GM21825 (cell line): Measurements from ENCODE around the gene PUDP.
"Not testable (repeated sequence)": the region's sequence is repeated elsewhere in the genome, so short reads cannot be mapped to it uniquely, and the experiment has no call there.

ENCODE experiments used
- ATAC-seq: cut with Tn5 transposase; IDR thresholded peaks from one replicate; pipeline ENCODE4 v1.9.1; 2021; ENCODE audit warnings: mild to moderate bottlenecking, moderate library complexity; ENCODE audit not compliant: unreplicated experiment

PUDP gene

DNA sequence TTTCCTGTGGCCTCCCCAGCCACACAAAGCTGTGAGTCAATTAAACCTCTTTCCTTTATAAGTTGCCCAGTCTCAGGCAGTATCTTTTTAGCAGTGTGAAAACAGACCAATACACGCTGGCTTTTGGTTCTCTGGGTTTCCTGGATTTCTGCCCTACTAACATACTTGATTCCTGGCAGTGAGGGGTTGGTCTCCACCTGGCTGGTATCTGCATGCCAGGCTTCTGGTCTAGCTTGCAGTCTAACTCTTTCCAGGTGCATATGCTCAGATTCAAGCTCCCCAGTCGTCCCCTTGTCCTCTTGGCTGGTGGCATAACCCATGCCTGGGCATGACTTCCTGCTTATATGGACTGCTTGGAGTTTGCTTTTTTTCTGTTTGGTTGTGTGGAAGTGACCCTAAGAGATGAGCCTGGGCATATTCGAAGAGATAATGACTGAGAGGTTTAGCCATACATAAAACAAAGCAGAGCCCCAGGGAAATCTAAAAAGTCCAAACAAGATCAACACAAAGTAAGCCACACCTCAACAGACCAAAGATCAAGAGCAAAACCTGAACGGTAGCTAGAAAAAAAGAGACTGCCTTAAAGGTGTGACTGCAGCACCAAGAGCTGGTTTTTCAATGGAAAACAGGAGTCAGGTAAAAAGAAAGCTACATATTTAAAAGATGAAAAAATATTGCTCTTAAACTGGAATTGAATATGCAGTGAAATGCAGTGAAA is 102.6 kb downstream of the PUDP start:
- no peak for ATAC-seq

DNA sequence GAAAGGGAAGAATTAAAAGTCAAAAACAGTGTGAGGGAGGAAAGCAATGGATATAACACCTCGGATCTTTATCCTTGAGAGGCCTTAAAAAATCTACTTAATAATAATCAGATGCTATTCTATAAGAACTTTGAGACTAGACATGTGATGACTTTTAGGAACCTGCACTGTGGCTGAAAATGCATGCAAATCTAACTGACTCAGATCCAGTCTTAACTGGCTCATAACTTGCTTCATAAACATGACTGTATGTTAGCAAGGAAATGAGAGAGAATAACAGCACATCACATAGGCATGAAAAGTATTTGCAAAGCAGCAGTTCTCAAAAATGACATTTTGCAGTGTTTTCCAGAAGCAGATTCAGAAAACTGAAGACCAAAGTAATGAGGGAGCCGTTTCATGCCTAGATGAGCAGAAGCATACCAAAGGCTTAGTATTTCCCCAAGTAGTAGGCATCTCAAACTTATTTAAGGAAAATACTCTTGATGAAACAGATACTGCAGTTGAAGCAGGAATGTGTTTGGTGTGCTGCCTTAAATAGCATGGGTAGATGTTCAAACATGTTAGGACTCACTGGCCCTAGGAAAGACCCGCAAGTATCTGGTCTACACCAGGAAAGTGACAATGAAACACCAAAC is 104.0 kb downstream of the PUDP start:
- not testable (repeated sequence) for ATAC-seq

DNA sequence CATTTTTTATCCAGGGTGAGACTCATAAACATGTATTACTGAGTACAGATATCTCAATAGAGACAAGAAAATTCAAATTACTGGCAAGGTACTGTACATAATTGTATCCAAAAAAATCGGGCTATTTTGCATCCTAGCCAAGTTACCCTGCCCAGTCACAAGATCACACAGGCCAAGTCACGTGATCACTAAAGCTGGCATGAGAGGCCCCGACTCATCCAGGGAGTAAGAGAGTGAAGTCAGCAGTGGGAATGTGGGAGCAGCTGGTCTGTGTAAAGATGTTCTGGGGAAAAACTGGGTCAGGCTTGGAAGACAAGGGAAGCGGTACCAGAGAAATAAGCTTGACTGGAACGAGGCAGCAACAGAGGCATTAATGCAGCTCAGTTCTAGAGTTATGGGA is 119.7 kb downstream of the PUDP start:
- no peak for ATAC-seq

DNA sequence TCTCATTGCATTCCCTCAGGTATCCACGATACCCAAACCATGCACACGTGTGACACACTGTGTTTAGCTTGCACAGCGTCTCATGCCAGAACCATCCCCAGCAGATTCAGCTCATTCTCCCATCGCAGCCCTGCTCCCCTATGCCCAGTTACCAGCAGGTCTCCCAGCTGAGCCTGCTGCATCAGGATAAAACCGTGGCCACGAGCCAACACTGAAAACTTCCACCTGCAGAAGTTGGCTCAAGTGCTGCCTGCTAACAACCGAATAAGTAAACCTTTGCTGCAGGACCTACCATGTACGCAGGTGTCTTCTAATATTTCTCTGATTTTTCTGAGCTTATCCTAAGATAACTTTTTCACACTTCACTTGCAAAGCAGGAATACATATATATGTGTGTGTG is 120.9 kb downstream of the PUDP start:
- no peak for ATAC-seq

DNA sequence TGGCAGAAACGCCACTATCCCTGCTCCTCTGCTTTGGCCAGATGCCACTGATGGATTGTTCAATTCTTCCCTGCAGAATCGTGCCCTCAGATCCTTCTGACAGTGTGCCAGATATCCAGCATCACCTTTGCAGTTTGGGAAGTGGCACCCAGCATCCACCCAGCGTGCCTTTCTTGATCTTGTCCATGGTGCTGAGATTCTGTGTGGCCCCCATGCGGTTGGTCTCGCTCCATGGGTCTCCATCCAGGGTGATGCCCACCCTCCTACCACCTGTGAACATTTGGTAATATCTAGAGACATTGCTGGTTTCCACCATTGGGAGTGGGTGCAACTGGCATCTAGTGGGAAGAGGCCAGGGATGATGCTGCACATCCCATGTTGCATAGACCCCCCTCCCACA is 121.6 kb downstream of the PUDP start:
- ATAC-seq, result not testable (repeated sequence)

DNA sequence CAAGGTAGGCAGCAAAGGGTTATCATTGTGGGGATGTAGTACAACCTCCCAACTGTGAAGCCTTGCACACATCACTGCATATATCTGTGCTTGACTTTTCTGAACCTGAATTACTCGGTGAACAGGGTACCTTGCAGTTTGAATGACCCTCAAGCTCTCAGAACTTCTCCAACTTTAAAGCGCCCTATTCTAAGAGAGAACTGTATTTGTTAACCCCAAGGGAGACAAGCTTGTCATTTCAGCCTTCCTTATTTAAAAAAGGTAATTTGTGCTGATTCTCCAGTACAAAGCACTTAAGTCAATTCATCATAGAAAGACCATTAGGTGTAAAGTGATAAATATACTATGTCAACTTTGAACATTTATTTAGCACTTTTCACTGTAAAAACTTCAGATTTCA is 122.5 kb downstream of the PUDP start:
- no peak for ATAC-seq

DNA sequence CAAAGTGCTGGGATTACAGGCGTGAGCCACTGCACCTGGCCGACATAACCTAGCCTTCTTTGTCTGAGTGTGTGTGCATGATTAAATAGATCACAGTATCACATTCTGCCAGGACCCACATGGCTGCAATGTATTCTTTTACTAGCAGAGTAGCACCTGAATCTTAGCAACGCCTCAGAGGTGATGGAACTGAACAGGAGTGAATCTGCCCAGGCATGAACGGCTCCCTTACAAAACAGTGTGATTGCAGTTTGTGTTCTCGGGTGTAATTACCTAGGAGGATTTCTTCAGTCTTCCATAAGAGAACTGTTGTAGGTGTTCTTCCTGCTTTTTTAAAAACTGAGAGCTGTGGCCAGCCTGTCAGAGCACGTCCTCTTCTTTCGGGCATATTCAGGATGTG is 123.1 kb downstream of the PUDP start:
- ATAC-seq, result no peak

DNA sequence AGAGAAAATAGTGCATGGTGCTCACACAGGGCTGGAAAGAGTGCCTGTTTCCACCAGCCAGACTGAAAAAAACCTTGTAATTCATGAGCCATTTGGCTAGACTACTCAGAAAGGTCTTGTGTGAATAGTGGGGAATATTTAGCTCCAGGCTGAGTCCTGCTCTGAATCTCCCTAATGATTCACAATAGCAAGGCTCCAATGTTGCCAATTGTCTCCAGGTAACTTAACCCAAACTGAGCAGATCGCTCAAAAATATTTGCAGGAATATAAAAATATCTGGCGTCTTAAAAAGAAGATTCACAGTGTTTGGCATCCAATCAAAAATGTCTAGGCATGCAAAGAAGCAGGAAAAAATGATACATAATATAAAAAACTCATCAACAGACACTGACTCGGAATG is 125.0 kb downstream of the PUDP start:
- ATAC-seq, result not testable (repeated sequence)

DNA sequence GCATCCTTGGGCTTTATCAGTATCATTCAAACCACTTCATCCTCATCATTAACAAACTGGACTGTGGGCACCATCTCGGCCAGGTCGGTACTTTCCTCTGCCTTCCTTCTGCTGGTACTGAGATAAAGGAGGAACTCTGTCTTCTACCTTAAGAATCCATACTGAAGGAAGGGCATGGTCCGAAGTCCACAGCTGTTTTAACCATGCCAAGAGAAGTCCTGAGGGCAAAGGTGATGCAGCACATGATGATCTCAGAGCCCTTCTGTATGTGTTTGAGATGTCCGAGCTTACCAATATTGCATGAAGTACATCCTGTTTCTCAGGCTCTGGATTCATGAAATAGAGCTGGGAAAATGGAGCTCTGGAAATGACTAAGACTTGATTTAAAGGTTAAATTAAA is 126.0 kb downstream of the PUDP start:
- ATAC-seq, result no peak

DNA sequence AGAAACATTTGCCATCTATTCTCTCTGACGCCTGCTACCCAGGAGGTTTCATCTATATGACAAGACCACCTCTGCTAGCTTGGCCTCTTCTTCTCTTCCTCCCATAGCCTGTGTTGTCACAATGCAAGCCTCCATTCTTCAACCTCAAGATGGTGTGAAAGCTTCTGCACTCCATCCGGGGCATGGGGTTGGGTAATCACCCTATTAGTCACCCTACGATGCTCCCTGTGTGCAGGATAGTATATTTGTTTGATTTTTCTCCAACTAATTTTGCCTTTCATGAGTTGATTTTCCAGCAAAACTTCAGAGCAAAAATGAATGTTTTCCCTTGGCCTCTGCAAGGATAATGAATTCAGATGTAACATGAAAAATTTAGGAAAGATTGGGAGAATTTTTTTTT is 128.4 kb downstream of the PUDP start:
- no peak for ATAC-seq

DNA sequence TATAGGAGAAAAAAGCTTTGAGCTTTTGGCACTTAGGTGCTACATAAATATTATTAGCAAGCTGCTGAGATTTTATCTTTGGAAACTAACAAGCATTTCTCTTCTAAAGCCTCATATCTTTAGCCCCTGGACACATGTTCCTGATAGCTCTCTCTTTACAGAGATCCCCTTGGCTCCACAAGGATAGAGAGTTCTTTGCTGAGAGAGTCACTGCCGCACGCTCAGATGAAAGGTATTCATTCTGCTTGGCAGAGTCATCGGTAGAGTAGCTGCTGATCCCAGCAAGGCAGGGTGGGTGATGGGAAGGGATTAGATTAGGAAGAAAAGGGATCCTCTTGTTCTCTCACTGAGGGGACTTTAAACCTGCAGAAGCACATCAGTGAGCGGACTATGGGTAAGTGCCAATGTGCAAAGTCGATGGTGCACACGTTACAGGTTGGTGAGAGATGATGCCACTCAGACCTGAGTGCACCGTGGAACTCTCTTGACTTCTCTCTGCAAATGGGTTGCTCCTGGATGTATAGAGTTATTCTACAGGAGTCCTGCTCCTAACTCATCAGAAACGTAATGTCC is 135.6 kb downstream of the PUDP start:
- not testable (repeated sequence) for ATAC-seq

DNA sequence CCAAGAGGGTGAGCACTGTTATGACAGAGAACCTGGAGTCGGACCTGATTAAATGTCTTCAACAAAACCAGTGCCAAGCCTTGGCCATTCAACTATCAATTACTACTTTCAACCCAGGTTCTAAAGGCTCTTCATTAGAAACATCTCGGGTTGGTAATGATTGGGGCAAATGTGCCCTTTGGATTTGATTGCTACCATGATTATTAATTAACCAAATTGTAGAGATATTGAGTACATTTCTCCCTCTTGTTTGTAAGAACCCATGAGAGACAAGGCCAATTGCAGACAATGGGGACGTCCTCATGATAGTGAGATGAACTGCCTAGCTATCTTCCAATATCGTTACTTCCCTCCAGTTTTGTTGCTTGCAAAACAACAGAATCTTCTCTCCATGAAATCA is 137.1 kb downstream of the PUDP start:
- ATAC-seq, result not testable (repeated sequence)

DNA sequence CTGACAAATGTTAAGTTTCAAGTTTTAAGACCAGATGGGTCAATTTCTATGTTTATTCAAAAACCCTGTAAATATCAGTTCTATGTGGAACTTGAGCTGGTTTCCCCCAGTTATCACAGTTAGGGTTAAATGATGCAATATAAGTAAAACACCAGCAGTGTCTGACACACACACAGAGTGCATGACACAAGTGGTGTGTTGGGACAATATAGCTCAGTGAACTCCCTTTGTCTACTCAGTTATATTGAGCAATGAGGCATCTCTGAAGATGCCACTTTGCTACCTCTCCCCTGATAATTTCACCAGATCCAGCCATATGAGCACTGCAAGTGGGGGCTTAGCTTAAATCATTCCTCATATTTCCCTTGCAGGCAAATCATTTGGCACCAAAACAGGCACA is 140.6 kb downstream of the PUDP start:
- not testable (repeated sequence) for ATAC-seq
